SK-MEL-5 (cell line): ENCODE measurements around the gene GNB2. TPM values are rescaled to one million over a fixed set of nuclear protein-coding genes. Genes with fewer than 3 reads are reported as not detected.

Experiments used
- DNase-seq: peaks from one replicate; pipeline ENCODE4 v3.0.0-alpha.2; 2016; ENCODE audit warnings: low read depth, low spot score
- in situ Hi-C: cut with HindIII; loops from 2 replicates; pipeline ENCODE4 v1.10.0; 2016; ENCODE audit warnings: low sequenced_read_pairs, high pct_unique_total_duplicates, low pct_unique_long_range_greater_than_20kb
- polyA plus RNA-seq, 2 experiments: library from polyadenylated mRNA; depleted of rRNA; stranded (reverse); fragments of >200 nt; gene quantifications; 2 replicates each; pipeline ENCODE4 v1.2.3, GENCODE V29; 2015
- total RNA-seq: library from RNA; depleted of rRNA; stranded (reverse); fragments of >200 nt; shearing (Covaris generic); gene quantifications from 2 replicates; pipeline ENCODE4 v1.2.3, GENCODE V29; 2014; rRNA removed

GNB2 gene
- 43.7 and 47.7 TPM in 2 replicates for total RNA-seq
- polyA plus RNA-seq (2015; cell fraction: cytosol; rRNA removed), result 279 and 294 TPM in 2 replicates
- 91.9 and 119 TPM in 2 replicates for polyA plus RNA-seq (2015; cell fraction: nucleus; rRNA removed)

DNA sequence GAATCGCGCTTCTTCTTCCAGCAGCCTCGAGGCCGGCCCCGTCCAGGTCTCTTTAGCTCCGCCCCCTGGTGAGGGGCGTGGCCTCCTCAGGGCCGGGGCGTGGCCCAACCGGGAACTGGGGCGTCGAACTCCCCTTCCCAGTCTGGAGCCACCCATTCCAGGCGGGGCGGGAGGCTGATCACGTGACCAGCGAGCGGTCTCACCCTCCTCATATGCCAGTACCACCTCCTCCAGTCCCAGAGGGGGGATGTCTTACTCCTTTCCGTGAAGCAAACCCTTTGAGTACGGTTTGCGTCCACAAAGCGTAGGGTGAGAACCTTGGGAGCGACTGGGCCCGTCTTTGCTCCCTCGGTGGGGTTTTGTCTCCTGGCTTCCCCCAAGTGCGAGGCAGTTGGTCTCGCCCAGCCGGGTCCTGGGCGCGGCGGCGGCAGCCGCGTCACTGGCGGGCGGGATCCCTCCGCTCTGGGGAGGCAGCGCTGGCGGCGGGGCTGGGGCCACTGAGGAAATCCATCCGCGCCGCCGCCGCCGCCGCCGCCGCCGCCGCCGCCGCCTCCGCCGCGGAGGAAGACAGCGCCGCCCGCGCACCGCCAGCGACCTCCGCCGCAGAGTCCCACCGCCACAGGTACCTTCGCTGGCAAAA is at the start of gene GNB2:
Gene GNB2, plus strand, starts transcription at position 439 of the 640 bp plus-strand sequence. CDS start 2,526 bp downstream, outside the sequence.
- in situ Hi-C loops, result no loop called here
- peak; percentile 100 for DNase-seq

DNA sequence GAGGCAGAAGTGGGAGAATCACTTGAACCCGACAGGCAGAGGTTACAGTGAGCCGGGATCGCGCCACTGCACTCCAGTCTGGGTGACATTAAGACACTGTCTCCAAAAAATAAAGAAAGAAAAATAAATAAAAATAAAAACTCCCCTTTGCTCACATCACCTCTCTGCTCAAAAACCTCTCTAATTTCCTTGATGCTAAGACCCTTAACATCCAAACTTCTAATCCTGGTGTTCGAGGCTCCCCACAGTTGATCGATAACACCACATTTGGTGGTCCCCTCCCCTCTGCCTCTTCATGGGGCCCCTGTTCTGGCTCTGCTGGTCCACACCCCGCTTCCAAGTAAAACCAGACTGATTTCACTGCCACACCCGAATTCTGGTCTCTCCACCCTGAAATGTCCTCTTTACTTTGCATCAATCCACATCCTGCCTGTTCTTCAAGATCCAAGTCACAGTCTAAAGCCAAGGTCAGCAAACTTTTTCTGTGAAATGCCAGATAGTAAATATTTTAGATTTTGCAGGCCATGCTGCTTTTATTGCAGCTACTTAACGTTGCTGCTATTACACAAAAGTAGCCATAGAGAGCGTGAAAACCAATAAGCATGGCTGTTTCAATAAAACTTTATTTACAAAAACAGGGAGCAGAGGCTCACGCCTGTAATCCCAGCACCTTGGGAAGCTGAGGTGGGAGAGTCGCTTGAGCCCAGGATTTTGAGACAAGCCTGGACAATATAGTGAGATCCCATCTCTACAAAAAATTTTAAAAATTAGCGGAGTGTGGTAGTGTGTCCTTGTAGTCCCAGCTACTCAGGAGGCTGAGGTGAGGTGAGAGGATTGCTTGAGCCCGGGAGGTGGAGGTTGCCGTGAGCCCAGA is 49.4 kb upstream of the GNB2 start:
- DNase-seq, result no peak
- in situ Hi-C loops, result no loop called here

DNA sequence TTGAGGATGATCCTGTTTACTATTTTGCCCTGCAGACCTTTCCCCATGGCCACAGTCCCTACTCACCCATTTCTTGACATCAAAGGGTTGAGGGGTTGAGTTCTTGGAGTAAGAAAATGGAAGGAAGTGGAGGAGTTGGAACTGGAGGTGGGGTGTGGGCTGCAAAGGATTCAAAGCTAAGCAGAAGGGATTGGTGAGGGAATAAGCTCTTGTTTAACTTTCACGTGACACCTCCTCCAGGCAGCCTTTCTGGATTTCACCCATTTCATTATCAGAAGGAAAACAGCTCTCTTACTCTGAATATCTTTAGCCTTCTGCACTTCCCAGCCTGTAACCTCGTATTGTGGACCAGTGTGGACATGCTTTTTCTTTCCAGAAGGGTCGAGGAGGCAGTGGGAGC is 47.5 kb upstream of the GNB2 start:
- in situ Hi-C loops, result no loop called here
- no peak for DNase-seq

DNA sequence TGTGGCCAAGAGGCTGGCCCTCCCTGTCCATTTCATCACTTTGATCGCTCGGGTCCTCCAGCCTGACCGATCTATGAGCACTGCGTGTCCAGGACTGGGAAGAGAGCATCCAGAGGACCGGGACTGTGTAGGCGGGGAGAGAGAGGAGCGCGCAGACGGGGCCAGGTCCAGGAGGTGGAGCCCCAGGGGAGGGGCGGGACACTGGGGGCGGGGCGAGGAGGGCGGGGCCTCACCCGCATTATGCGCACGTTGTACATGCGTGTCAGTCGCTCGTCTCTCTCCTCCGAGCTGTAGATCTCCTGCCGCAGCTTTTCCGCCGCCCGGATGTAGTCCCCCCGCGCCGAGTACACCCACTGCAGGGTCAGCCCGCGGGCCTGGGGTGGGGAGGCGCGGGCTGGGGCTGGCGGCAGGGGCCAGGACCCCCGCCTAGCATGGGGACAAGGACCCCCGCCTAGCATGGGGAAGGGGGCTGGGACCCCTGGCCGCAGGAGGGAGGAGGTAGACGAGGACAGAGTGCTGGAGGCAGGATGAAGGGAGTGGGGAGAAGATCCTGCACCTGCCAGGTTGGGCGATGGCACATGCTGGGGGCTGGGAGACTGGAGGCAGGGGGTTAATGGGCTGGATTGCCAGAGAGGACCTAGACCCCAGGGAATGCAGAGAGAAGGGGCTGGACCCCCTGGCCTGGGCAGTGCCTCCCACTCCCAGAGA is 46.9 kb upstream of the GNB2 start:
- DNase-seq, result peak; percentile 91
- in situ Hi-C loops, result no loop called here

DNA sequence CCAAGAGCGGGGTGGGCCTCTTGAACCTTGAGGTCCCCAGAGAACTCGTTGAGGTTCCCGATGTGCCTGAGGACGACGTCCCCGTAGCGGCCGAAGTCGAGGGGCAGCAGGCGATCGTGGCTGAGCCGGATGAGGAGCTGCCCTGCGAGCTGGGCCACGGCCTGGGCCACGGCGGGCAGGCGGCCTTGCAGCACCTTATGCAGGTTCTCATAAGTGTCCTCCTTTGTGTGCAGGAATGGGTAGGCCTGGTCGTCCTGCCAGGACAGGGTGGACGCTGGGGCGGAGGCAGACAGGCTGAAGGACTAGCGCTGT is 46.3 kb upstream of the GNB2 start:
- in situ Hi-C loops, result no loop called here
- DNase-seq, result no peak

DNA sequence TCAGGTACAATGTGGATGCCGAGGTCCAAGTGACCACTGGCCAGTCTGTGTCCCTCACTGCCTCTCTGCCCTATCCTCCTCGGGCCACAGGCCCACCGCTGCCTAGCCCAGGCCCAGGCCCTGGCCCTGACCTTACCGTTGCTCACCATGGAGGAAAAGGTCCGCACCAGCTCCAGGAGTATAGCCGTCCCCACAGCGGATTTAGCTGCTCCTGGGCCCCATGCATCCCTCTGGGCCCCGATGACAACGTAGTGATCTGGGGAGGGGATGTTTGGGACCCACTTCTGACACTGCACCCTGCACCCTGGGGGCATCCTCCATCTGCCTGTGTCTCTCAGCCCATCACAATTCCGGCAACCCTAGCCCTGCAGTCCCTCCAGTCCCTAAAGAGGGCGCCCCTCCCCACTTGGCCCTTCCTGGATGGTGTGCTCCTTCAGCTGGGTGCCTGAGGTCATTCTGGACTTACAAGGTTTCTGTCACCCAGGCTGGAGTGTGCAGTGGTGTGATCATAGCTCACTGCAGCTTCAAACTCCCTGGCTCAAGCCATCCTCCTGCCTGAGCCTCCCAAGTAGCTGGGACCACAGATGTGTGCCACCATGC is 44.3 kb upstream of the GNB2 start:
- in situ Hi-C loops, result no loop called here
- peak; percentile 82 for DNase-seq

GRCh38 chr7:100630066-100630465 is 43.5 kb upstream of the GNB2 start:
- in situ Hi-C loops, result no loop called here
- no peak for DNase-seq

DNA sequence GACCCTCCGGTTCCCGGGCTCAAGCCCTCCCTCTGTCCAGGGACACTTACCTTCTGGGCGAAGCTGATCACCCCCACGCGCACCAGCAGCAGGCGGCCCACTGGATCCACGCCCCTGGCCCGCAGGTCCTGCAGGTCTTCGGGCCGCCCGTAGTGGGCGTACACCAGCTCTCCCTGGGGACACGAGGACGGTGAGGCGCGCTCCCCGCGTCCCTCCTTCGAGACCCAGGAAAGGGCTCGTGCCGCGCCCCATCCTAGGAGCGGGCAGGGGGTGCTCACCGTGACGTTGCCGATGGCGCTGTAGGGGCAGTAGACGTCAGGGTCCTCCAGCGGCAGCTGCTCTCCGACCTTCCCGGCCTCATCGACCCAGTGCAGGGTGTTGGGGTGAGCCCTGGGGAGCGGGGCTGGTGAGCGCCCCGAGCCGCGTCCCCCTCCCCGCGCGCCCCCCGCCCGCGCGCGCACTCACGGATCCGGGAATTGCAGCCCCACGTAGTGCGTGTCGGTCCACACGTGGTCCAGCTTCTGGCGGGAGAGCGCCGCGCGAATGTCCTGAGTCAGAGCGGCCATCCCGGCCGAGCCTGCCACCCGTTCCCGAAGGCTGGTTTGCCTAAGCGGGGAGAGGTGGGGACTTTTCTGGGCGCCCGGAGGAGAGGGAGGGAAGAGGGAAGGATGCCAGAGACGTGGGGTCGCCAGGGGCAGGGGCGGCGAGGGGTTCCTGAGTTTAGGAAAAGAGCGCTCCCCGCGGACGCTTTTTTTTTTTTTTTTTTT is 40.4 kb upstream of the GNB2 start:
- in situ Hi-C loops, result no loop called here
- peak; percentile 28 for DNase-seq

DNA sequence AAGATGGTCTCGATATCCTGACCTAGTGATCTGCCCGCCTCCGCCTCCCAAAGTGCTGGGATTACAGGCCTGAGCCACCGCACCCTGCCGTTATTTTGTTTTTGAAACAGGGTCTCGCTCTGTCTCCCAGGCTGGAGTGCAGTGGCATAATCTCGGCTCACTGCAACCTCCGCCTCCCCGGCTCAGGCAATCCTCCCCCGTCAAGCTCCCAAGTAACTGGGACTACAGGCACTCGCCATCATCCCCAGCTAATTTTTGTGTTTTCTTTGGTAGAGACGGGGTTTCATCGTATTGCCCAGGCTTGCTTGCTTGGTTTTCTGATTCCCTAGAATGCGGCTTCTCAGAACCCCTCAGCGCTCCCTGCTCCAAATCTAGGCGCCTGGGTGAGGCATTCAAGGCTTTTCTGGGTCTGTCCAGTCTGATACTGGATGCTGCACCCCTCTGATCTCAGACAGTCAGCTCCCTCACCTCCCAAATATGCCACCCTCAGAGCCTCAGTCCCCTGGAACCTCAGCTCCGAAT is 33.5 kb upstream of the GNB2 start:
- in situ Hi-C loops, result no loop called here
- DNase-seq, result no peak

- DNase-seq, result no peak
- in situ Hi-C loops, result no loop called here
These were observed 32.8 kb upstream of the GNB2 start for GRCh38 chr7:100640517-100641440.

DNA sequence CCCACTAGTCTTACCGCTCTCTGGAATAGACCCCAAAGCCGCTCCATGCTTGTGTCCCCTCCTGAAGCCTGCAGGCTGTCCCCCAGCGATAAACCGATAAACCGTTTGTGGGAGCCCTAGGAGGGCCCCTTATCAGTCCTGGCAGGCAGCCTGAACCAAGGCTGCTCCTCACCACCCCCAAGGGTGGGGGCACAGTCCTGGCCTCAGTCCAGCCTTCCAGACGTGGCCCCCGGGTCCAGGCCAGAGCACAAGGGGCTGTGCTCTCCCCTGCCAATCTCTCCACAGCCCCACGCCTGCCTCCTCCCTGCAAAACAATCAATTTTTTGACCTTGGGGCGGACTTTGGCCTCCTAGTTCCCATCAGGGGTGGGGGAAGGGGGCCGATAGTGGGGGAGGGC is 32.1 kb upstream of the GNB2 start, which contains the start of gene TFR2:
Gene TFR2, minus strand, starts transcription at position 90 of the 397 bp plus-strand sequence. Its CDS starts 43 bp downstream, at position 47.
- no peak for DNase-seq
- in situ Hi-C loops, result no loop called here

GRCh38 chr7:100641860-100642533 is 31.5 kb upstream of the GNB2 start:
- in situ Hi-C loops, result no loop called here
- no peak for DNase-seq

DNA sequence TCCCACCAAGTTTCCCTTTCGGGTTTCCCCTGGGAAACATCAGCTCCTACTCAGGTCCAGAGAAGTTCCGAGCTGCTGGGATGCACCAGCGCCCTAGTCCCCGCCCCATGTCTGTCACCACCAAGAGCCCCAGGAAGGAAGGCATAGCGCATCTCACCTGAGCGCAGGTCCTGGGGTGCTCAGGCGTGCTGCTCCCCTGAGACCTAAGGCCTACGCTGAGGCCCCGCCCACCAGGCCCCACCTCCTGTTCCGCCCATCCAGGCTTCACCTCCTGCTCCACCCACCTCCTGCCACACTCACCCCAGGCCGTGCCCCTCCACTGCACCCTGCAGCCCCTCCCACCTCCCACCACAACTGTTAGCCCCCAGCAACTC is 31.0 kb upstream of the GNB2 start:
- in situ Hi-C loops, result no loop called here
- peak; percentile 48 for DNase-seq

- in situ Hi-C loops, result no loop called here
- no peak for DNase-seq
These were observed 23.5 kb upstream of the GNB2 start for GRCh38 chr7:100649826-100650565.
